Measurements from ENCODE around the gene DUSP6. TPM values are rescaled to one million over a fixed set of nuclear protein-coding genes. Genes with fewer than 3 reads are reported as not detected.
A peak's percentile ranks its signal among the peaks of the same experiment; 100 is the strongest.

Gene DUSP6
- total and polyA plus RNA-seq, 2 of the 13 experiments (the other 11 are each of a cell fraction or from before 2014, with no cell fraction given): 40.9 to 161 TPM

DNA sequence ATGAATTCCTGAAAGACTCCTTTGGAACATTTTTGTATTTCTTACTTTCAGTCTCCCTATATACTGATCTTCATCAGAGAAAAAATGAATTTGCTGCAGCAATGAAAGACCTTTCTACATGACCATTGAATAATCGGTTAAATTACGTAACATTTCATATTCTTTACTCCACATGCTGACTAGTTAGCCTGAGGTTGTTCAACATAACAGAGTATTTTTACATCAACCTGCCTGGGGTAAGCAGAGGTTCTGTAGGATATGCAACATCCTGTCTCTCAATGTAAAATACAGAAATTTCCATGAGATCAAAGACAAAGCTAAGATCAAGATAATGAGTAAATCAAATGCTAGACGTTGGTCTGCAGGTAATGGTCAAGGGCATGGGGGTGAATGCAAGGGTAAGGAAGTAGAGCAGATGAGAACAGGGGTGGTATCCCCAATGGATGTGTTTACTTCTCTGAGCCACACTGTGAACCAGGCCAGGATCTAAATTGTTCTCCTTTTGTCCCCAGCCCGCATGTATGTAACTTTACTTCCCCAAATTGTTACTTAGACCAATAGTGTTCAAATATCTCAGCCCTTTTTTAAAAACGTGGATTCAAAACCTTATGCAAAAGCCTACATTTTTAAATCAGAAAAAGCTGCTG, 45.4 kb downstream of the DUSP6 start:
- H3K79me2 ChIP-seq (ENCODE audit: insufficient read depth, low read length): no peaks in the 10 kb centered on the region
- ChIA-PET POLR2A (no interaction called here), CTCF (ENCODE audit: low intra/inter-chr PET ratio, low total read pairs) (no interaction called here)
- in situ Hi-C loops (cut with HindIII; ENCODE audit: extremely low pct_ligation_motif_present, low pct_unique_long_range_greater_than_20kb): no loop called here
- no peak for ATAC-seq
- TF ChIP-seq ZKSCAN1 (IDR thresholded peaks at IDR 0.05; ENCODE audit: low read length) (no peak), CEBPB (IDR thresholded peaks at IDR 0.05; ENCODE audit: borderline replicate concordance, low read depth, low read length) (peak; percentile 40; the same call in 1 of the 2 replicates)
- peak overlapping the region; percentile 4 for H2AFZ ChIP-seq (ENCODE audit: low read length)
- DNase-seq (ENCODE audit: low spot score): no peak
- H3K9me3 ChIP-seq (ENCODE audit: low read length): no peaks in the 10 kb centered on the region
- H3K27me3 ChIP-seq (ENCODE audit: control insufficient read depth in 1 of 2, insufficient read depth in 2 of 2, low read length in 2 of 2): no peaks in the 10 kb centered on the region; a peak in 1 of 5 replicates
- 38% methylated on average over 5 of the region's 5 CpGs for WGBS (ENCODE audit: low lambda C conversion rate)
- BruUV-seq (replicated peaks): no TSS peak
- no peak overlapping the region for H3K4me2 ChIP-seq (ENCODE audit: low read depth, low read length)
- H3K4me1 ChIP-seq (ENCODE audit: insufficient read depth, low read length): peaks cover 7% of the 10 kb centered on the region; the same call in 1 of the 2 replicates
- no peaks in the 10 kb centered on the region for H4K20me1 ChIP-seq (ENCODE audit: insufficient read depth, low read length)
- intact Hi-C loops (cut with micrococcal nuclease; ENCODE audit: unreplicated experiment): no loop called here
- no peak overlapping the region for H3K27ac ChIP-seq (ENCODE audit: extremely low read length, insufficient read depth, low read length)
- H3K36me3 ChIP-seq (replicated peaks in 1 of 2; ENCODE audit: control insufficient read depth in 1 of 2, insufficient read depth in 2 of 2, low read length in 2 of 2): no peaks in the 10 kb centered on the region
- no peak for FAIRE-seq
- no peak overlapping the region for H3K9ac ChIP-seq (ENCODE audit: insufficient read depth, low read depth, low read length)
- no peak overlapping the region for H3K4me3 ChIP-seq (replicated peaks in 1 of 3; ENCODE audit: insufficient read depth in 1 of 3, low read depth in 2 of 3, low read length in 3 of 3)

- ATAC-seq (no peak), FAIRE-seq (no peak), DNase-seq (ENCODE audit: low spot score) (no peak)
- Histone ChIP-seq H3K9ac (ENCODE audit: insufficient read depth, low read depth, low read length) (no peak overlapping the region), H3K4me1 (ENCODE audit: insufficient read depth, low read length) (peaks cover 7% of the 10 kb centered on the region; the same call in 1 of the 2 replicates), H3K9me3 (ENCODE audit: low read length) (no peaks in the 10 kb centered on the region), H3K27ac (ENCODE audit: extremely low read length, insufficient read depth, low read length) (no peak overlapping the region), H2AFZ (ENCODE audit: low read length) (no peak overlapping the region), H3K4me2 (ENCODE audit: low read depth, low read length) (no peak overlapping the region), H3K79me2 (ENCODE audit: insufficient read depth, low read length) (no peaks in the 10 kb centered on the region), H3K36me3 (replicated peaks in 1 of 2; ENCODE audit: control insufficient read depth in 1 of 2, insufficient read depth in 2 of 2, low read length in 2 of 2) (no peaks in the 10 kb centered on the region), H4K20me1 (ENCODE audit: insufficient read depth, low read length) (no peaks in the 10 kb centered on the region), H3K4me3 (replicated peaks in 1 of 3; ENCODE audit: insufficient read depth in 1 of 3, low read depth in 2 of 3, low read length in 3 of 3) (no peak overlapping the region), H3K27me3 (ENCODE audit: control insufficient read depth in 1 of 2, insufficient read depth in 2 of 2, low read length in 2 of 2) (no peaks in the 10 kb centered on the region; a peak in 1 of 5 replicates)
- in situ Hi-C loops (cut with HindIII; ENCODE audit: extremely low pct_ligation_motif_present, low pct_unique_long_range_greater_than_20kb) (no loop called here), intact Hi-C loops (cut with micrococcal nuclease; ENCODE audit: unreplicated experiment) (no loop called here)
- 40% methylated on average over 1 of the region's 1 CpG for WGBS (ENCODE audit: low lambda C conversion rate)
- no peak for TF ChIP-seq KLF11 (CRISPR knock-in tag; IDR thresholded peaks at IDR 0.05)
- TF ChIP-seq ZNF296 (CRISPR knock-in tag; conservative IDR thresholded peaks at IDR 0.05): no peak
- TF ChIP-seq ZFY (CRISPR knock-in tag; IDR thresholded peaks at IDR 0.05): no peak
- no peak for TF ChIP-seq ZNF256 (CRISPR knock-in tag; conservative IDR thresholded peaks at IDR 0.05)
- ChIA-PET POLR2A (no interaction called here), CTCF (ENCODE audit: low intra/inter-chr PET ratio, low total read pairs) (no interaction called here)
- no TSS peak for BruUV-seq (replicated peaks)
Measured at GRCh38 chr12:89305373-89305772, 46.9 kb downstream of the DUSP6 start.
